C4-2B (cell line): Measurements from ENCODE around the gene MN1.

Experiments used
- CTCF ChIP-seq: fragments of 450-650 bp; conservative IDR thresholded peaks from 2 replicates; pipeline ENCODE4 v1.5.1; 2017; ENCODE audit warnings: mild to moderate bottlenecking
- ZFX ChIP-seq: fragments of 450-650 bp; IDR thresholded peaks from 2 replicates; pipeline ENCODE4 v1.6.1; 2017

- TF ChIP-seq CTCF (no peak), ZFX (no peak)
Measured at GRCh38 chr22:27815826-27816530, 14.4 kb upstream of the MN1 start.
